HUES6 (cell line): ENCODE measurements around the gene GAREM1.
"Not testable (repeated sequence)": the region's sequence is repeated elsewhere in the genome, so short reads cannot be mapped to it uniquely, and the experiment has no call there.

Source experiments
- H3K27ac ChIP-seq: 2 replicates; pipeline ENCODE4 v1.7.0; 2013; ENCODE audit warnings: low read depth, mild to moderate bottlenecking, low read length, inconsistent platforms
- H3K27me3 ChIP-seq: 2 replicates; pipeline ENCODE4 v1.6.1; 2013; ENCODE audit warnings: low read length; ENCODE audit not compliant: control insufficient read depth, insufficient read depth
- H3K36me3 ChIP-seq: 2 replicates; pipeline ENCODE4 v1.6.1; 2013; ENCODE audit warnings: low read length; ENCODE audit not compliant: control insufficient read depth, insufficient read depth
- H3K4me1 ChIP-seq: 2 replicates; pipeline ENCODE4 v1.6.1; 2013; ENCODE audit warnings: low read length; ENCODE audit not compliant: control insufficient read depth, insufficient read depth
- H3K4me3 ChIP-seq: 2 replicates; pipeline ENCODE4 v1.5.1; 2013; ENCODE audit warnings: low read depth, low read length
- H3K9ac ChIP-seq: one replicate; pipeline ENCODE4 v1.6.1; 2013; ENCODE audit warnings: mild to moderate bottlenecking, low read length
- H3K9me3 ChIP-seq: 2 replicates; pipeline ENCODE4 v1.6.1; 2013; ENCODE audit warnings: low read depth, low read length; ENCODE audit not compliant: control insufficient read depth, insufficient read depth

The GAREM1 gene

DNA sequence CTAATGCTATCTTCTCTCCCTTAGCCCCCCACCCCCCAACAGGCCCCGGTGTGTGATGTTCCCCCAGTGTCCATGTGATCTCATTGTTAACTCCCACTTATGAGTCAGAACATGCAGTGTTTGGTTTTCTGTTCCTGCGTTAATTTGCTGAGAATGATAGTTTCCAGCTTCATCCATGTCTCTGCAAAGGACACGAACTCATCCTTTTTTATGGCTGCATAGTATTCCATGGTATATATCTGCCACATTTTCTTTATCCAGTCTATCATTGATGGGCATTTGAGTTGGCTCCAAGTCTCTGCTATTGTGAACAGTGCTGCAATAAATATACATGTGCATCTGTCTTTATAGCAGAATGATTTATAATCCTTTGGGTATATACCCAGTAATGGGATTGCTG is 179.1 kb downstream of the GAREM1 start:
- H3K27ac ChIP-seq, H3K4me3 ChIP-seq: not testable (repeated sequence)

DNA sequence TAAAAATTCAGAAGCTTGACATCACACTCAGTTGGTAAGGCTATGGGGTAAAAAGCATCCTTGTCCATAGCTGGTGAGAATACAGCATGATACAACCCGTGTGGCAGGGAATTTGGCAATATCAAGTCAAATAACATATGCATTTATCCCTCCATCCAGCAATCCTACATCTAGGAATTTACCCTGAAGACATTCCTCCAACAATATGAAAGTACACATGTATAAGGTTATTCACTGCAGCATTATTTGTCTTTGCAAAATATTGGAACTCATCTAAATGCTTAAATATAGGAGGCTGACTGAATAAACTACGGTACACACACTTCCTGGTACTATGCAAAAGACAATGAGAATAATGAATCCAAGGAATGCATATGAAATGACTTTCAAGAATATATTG is 179.9 kb downstream of the GAREM1 start:
- Histone ChIP-seq H3K27me3 (no peaks in the 10 kb centered on the region), H3K36me3 (no peaks in the 10 kb centered on the region), H3K4me3 (no peak overlapping the region), H3K27ac (no peak overlapping the region), H3K4me1 (no peaks in the 10 kb centered on the region), H3K9ac (no peak overlapping the region), H3K9me3 (no peaks in the 10 kb centered on the region)

More for the DNA sequence above, 179.1 kb downstream of the GAREM1 start:
- not testable (repeated sequence) for H3K27me3 ChIP-seq, H3K4me1 ChIP-seq, H3K9me3 ChIP-seq, H3K9ac ChIP-seq, H3K36me3 ChIP-seq

DNA sequence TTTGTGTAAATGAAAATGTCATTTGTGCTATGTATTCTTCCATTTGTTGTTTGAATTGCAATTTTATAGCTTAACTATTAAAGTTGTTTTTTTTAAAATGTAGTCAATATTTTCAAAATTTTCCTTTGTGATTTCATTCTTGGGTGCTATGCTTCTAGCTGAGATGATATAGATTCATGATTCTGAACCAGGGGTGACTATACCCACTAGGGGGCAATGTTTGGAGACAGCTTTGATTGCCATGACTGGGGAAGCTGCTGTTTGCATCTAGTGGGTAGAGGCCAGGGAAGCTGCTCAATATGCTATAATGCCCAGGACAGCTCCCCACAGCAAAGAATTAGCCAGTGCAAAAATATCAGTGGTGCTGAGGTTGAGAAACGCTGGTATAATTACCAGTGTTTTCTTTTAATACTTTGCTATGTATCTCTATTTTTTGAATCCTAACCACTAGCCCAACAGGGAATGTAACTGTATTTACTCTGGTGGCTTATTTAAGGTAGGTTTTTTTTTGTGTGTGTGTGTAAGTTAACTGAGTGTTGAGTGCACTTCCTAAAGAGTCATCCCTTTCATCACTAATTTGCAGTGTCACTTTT is 181.1 kb downstream of the GAREM1 start:
- Histone ChIP-seq H3K36me3 (no peaks in the 10 kb centered on the region), H3K4me3 (no peak overlapping the region), H3K9me3 (no peaks in the 10 kb centered on the region), H3K9ac (no peak overlapping the region), H3K27me3 (no peaks in the 10 kb centered on the region), H3K27ac (no peak overlapping the region), H3K4me1 (no peaks in the 10 kb centered on the region)

- Histone ChIP-seq H3K9me3 (no peaks in the 10 kb centered on the region), H3K4me3 (no peak overlapping the region), H3K9ac (no peak overlapping the region), H3K27me3 (no peaks in the 10 kb centered on the region), H3K36me3 (no peaks in the 10 kb centered on the region), H3K4me1 (no peaks in the 10 kb centered on the region), H3K27ac (no peak overlapping the region)
Observed at GRCh38 chr18:32287873-32288272, 182.8 kb downstream of the GAREM1 start.

DNA sequence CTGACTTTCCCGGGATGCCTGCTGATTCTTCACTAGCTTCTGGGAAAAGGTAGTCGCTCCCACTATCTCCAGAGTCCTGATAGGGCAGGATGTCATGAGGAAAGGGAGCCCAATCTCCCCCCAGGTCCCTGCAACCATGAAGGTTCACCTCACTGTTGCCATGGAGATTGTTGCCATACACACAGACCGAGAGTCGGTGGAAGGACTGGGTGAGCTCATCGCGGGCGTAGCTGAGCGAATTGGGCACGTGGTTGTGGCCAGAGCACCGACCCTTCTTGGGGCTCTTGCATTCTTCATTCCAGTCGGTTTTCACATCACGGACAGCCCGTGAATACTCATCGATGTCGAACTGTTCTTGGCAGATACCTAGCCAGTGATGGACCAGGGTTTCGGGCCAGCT is 183.4 kb downstream of the GAREM1 start:
- no peaks in the 10 kb centered on the region for H3K9me3 ChIP-seq

DNA sequence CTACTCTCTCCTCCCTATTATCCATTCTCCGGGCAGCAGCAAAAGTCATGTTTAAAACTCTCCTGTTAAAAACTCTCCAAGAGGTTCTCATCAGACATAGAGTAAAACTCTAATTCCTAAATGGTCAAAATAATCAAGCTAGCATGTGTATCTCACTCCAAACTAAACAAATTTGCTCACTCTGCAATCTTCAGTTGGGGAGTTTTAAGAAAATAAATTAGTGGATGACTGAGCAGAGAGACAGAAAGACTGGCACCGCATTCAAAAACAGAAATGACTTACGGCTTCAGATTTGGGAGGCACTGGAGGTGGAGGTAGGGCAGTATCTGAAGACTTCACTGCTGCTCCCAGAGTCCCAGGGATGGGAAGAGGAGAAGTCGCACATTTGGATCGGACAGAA is 183.9 kb downstream of the GAREM1 start:
- no peaks in the 10 kb centered on the region for H3K4me1 ChIP-seq
- H3K27ac ChIP-seq = no peak overlapping the region
- no peak overlapping the region for H3K4me3 ChIP-seq

More for the DNA sequence above, 183.4 kb downstream of the GAREM1 start:
- no peak overlapping the region for H3K4me3 ChIP-seq
- H3K27ac ChIP-seq = no peak overlapping the region
- H3K9ac ChIP-seq = no peak overlapping the region
- H3K27me3 ChIP-seq = no peaks in the 10 kb centered on the region
- no peaks in the 10 kb centered on the region for H3K36me3 ChIP-seq
- H3K4me1 ChIP-seq = no peaks in the 10 kb centered on the region

DNA sequence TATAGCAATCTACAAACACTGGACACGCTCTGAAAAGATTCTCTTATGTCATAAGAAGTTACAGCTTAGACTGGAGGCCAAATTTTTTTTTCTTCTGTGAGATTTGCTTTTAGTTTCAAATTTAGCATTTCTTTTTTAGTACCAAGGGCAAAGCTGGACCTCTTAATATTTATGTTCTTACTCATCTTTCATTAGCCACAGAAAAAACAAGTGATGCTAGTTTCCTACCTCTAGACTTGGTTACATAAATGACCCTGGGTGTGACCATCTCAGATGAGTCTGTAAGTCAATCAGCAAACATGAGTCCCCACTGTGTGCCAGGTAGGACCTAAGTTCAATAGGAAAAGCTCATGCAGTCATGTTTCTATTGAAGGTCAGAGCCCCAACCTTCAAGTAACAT is 186.4 kb downstream of the GAREM1 start:
- no peaks in the 10 kb centered on the region for H3K36me3 ChIP-seq
- no peak overlapping the region for H3K27ac ChIP-seq

More for the DNA sequence above, 183.9 kb downstream of the GAREM1 start:
- Histone ChIP-seq H3K36me3 (no peaks in the 10 kb centered on the region), H3K9ac (no peak overlapping the region), H3K27me3 (no peaks in the 10 kb centered on the region), H3K9me3 (no peaks in the 10 kb centered on the region)

DNA sequence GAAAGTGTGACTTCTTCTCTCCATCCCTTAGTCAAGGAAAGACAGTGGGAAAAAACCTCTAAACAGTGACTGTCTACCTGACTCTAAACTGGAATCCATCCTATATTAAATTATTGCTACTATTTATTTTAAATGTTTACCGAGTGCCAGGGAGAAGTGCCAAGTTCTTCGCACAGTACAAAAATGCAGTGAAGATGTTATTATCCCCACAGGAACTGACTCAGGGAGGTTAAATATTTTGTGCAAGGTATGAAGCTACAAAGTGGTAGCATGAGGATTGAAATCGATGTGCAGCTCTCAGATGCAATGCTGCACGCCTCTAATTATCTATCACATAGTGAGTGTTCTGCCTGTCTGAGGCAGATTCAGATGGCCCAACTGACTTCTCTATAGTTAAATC is 189.8 kb downstream of the GAREM1 start:
- no peak overlapping the region for H3K4me3 ChIP-seq

More for the DNA sequence above, 186.4 kb downstream of the GAREM1 start:
- Histone ChIP-seq H3K4me3 (no peak overlapping the region), H3K9me3 (peaks cover under 1% of the 10 kb centered on the region; the same call in 1 of the 2 replicates), H3K27me3 (no peaks in the 10 kb centered on the region), H3K4me1 (no peaks in the 10 kb centered on the region), H3K9ac (no peak overlapping the region)

GRCh38 chr18:32280188-32280783 is 190.4 kb downstream of the GAREM1 start:
- H3K9me3 ChIP-seq = peaks cover 5% of the 10 kb centered on the region
- no peak overlapping the region for H3K9ac ChIP-seq
- H3K27ac ChIP-seq = no peak overlapping the region
- H3K4me1 ChIP-seq = no peaks in the 10 kb centered on the region
- H3K4me3 ChIP-seq = no peak overlapping the region
- H3K36me3 ChIP-seq = no peaks in the 10 kb centered on the region
- no peaks in the 10 kb centered on the region for H3K27me3 ChIP-seq

More for the DNA sequence above, 189.8 kb downstream of the GAREM1 start:
- Histone ChIP-seq H3K27ac (peak overlapping the region; percentile 37; the same call in 1 of the 2 replicates), H3K9me3 (peaks cover 5% of the 10 kb centered on the region), H3K36me3 (no peaks in the 10 kb centered on the region), H3K4me1 (no peaks in the 10 kb centered on the region), H3K27me3 (no peaks in the 10 kb centered on the region), H3K9ac (no peak overlapping the region)

DNA sequence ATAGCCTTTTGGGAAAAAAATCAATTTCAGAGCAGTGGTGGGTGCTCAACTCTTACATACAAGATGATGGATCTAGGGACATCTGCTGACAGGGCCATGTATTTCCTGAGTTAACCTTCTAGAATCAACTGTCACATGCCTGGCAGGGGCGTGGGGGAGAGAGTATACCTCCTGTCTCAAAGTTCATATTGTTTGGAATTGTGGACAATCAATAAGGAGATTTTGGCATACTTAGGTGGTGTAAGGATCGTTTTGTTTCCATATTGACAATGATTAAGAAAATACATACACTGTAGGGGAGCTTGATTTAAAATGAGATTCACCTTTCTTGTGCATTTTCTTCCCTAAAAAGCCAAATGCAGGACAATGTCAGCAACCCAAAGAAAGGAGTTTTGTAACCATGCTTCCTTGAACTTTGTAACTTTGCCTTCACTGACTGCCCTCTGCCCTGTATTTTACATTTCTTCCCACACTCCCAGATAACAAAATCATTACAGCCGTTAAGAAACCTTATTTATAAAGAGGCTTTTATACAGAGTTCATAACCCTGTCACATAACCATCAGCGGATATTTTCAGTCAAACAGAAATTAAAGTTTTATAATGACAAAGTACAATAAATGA is 192.4 kb downstream of the GAREM1 start:
- no peaks in the 10 kb centered on the region for H3K27me3 ChIP-seq
- H3K9me3 ChIP-seq = peaks cover 5% of the 10 kb centered on the region
- no peak overlapping the region for H3K9ac ChIP-seq
- H3K27ac ChIP-seq = no peak overlapping the region
- no peaks in the 10 kb centered on the region for H3K36me3 ChIP-seq
- H3K4me3 ChIP-seq = no peak overlapping the region
- no peaks in the 10 kb centered on the region for H3K4me1 ChIP-seq

GRCh38 chr18:32277549-32277948 is 193.1 kb downstream of the GAREM1 start:
- Histone ChIP-seq H3K27ac (no peak overlapping the region), H3K4me1 (no peaks in the 10 kb centered on the region), H3K27me3 (no peaks in the 10 kb centered on the region), H3K36me3 (no peaks in the 10 kb centered on the region), H3K4me3 (no peak overlapping the region), H3K9ac (no peak overlapping the region), H3K9me3 (peaks cover 5% of the 10 kb centered on the region)
